GM18861 (cell line): Measurements from ENCODE around the gene EPS15.

Experiments
- ATAC-seq: cut with Tn5 transposase; IDR thresholded peaks from one replicate; pipeline ENCODE4 v1.9.1; 2021; ENCODE audit not compliant: unreplicated experiment

Gene EPS15

GRCh38 chr1:51515982-51516648 lies 3.0 kb downstream of the EPS15 start:
- no peak for ATAC-seq

GRCh38 chr1:51515312-51515960 lies 3.6 kb downstream of the EPS15 start:
- ATAC-seq: no peak

GRCh38 chr1:51514733-51515132 lies 4.3 kb downstream of the EPS15 start:
- ATAC-seq: no peak

GRCh38 chr1:51512606-51513005 lies 6.5 kb downstream of the EPS15 start:
- no peak for ATAC-seq

GRCh38 chr1:51512120-51512519 lies 6.9 kb downstream of the EPS15 start:
- ATAC-seq: no peak

- ATAC-seq: no peak
These were observed 9.3 kb downstream of the EPS15 start for GRCh38 chr1:51509773-51510172.

- peak; percentile 28 for ATAC-seq
These were observed 12.5 kb downstream of the EPS15 start for GRCh38 chr1:51506537-51506936.

GRCh38 chr1:51504806-51505525 lies 14.1 kb downstream of the EPS15 start:
- peak; percentile 26 for ATAC-seq

GRCh38 chr1:51501218-51501630 lies 17.8 kb downstream of the EPS15 start:
- ATAC-seq: peak; percentile 59

GRCh38 chr1:51499694-51500093 lies 19.4 kb downstream of the EPS15 start:
- no peak for ATAC-seq

- no peak for ATAC-seq
These were observed 20.1 kb downstream of the EPS15 start for GRCh38 chr1:51498924-51499323.

- no peak for ATAC-seq
These were observed 21.7 kb downstream of the EPS15 start for GRCh38 chr1:51497340-51497739.

- no peak for ATAC-seq
These were observed 24.8 kb downstream of the EPS15 start for GRCh38 chr1:51494138-51494830.

GRCh38 chr1:51491166-51491981 lies 27.7 kb downstream of the EPS15 start:
- ATAC-seq: no peak

GRCh38 chr1:51489472-51489871 lies 29.6 kb downstream of the EPS15 start:
- no peak for ATAC-seq

- no peak for ATAC-seq
These were observed 30.6 kb downstream of the EPS15 start for GRCh38 chr1:51488372-51489050.

GRCh38 chr1:51487628-51488027 lies 31.4 kb downstream of the EPS15 start:
- ATAC-seq: no peak

- no peak for ATAC-seq
These were observed 34.5 kb downstream of the EPS15 start for GRCh38 chr1:51484591-51484990.

GRCh38 chr1:51482881-51483280 lies 36.2 kb downstream of the EPS15 start:
- ATAC-seq: no peak
